SK-N-SH (cell line): ENCODE measurements around the gene TMPRSS9. TPM values are rescaled to one million over a fixed set of nuclear protein-coding genes. Genes with fewer than 3 reads are reported as not detected.

Source experiments
- CTCF ChIA-PET: fragments of 300-600, 350-600 bp; formaldehyde crosslinking; extraction: SDS; loops from one replicate; lab custom pipeline; 2021; lab: Yijun Ruan, JAX
- POLR2A ChIA-PET: fragments of 350-600 bp; sonication (Branson Sonifier 250); formaldehyde crosslinking; extraction: SDS; loops from one replicate; lab custom pipeline; 2020; ENCODE audit warnings: antibody characterized with exemption, inconsistent platforms; lab: Yijun Ruan, JAX
- DNase-seq: peaks from one replicate; pipeline ENCODE4 v3.0.0; 2012
- H2AFZ ChIP-seq: fragments of 200-600 bp; sonication (generic); 2 replicates; pipeline ENCODE4 v1.8.1; 2016; ENCODE audit warnings: antibody characterized with exemption, mild to moderate bottlenecking, low read depth
- H3F3A ChIP-seq: fragments of 200-600 bp; sonication (generic); replicated peaks from 2 replicates; pipeline ENCODE3; 2016; ENCODE audit warnings: antibody characterized with exemption, mild to moderate bottlenecking; ENCODE audit not compliant: insufficient read depth
- H3K27ac ChIP-seq, 2 experiments: fragments of 200-500 bp in 1 of 2; fragments of 200-600 bp in 1 of 2; sonication (Bioruptor generic) in 1 of 2; sonication (generic), shearing (Covaris generic) in 1 of 2; 2 replicates each; pipeline versions ENCODE4 v1.5.1 to v1.6.1; 2014 to 2016; ENCODE audit warnings: low read depth in 2 of 2, inconsistent platforms in 1 of 2, low read length in 1 of 2, mild to moderate bottlenecking in 1 of 2, mixed read lengths in 1 of 2
- H3K27me3 ChIP-seq: fragments of 200-600 bp; sonication (generic), shearing (Covaris generic); 2 replicates; pipeline ENCODE4 v1.6.1; 2016; ENCODE audit warnings: mixed run types; ENCODE audit not compliant: insufficient read depth
- H3K36me3 ChIP-seq, 2 experiments: fragments of 200-500 bp in 1 of 2; fragments of 200-600 bp in 1 of 2; sonication (Bioruptor generic) in 1 of 2; sonication (generic) in 1 of 2; replicated peaks in 1 of 2; 2 replicates each; pipeline versions ENCODE3 to v1.5.1; 2014 to 2016; ENCODE audit warnings: low read length in 1 of 2, mild to moderate bottlenecking in 1 of 2; ENCODE audit not compliant: insufficient read depth in 2 of 2, control insufficient read depth in 1 of 2
- H3K4me1 ChIP-seq, 2 experiments: fragments of 200-500 bp in 1 of 2; fragments of 200-600 bp in 1 of 2; sonication (Bioruptor generic) in 1 of 2; sonication (generic), shearing (Covaris generic) in 1 of 2; 2 replicates each; pipeline versions ENCODE4 v1.5.1 to v1.6.1; 2014 to 2016; ENCODE audit warnings: low read depth in 1 of 2, low read length in 1 of 2, mixed run types in 1 of 2; ENCODE audit not compliant: insufficient read depth in 2 of 2, control insufficient read depth in 1 of 2
- H3K4me2 ChIP-seq: fragments of 200-600 bp; sonication (generic), shearing (Covaris generic); 2 replicates; pipeline ENCODE4 v1.6.1; 2017; ENCODE audit warnings: mixed run types
- H3K4me3 ChIP-seq, 2 experiments: fragments of 200-500 bp in 1 of 2; fragments of 200-600 bp in 1 of 2; sonication (Bioruptor generic) in 1 of 2; sonication (generic), shearing (Covaris generic) in 1 of 2; 2 replicates each; pipeline versions ENCODE4 v1.5.1 to v1.8.1; 2014 to 2016; ENCODE audit warnings: low read depth in 2 of 2, inconsistent platforms in 1 of 2, low read length in 1 of 2, mild to moderate bottlenecking in 1 of 2, mixed read lengths in 1 of 2, moderate library complexity in 1 of 2
- H3K79me2 ChIP-seq: fragments of 200-600 bp; sonication (generic); 2 replicates; pipeline ENCODE4 v1.8.1; 2017; ENCODE audit warnings: mild to moderate bottlenecking; ENCODE audit not compliant: insufficient read depth
- H3K9ac ChIP-seq: fragments of 200-600 bp; sonication (generic); 2 replicates; pipeline ENCODE4 v1.6.1; 2017; ENCODE audit warnings: mixed run types
- H3K9me2 ChIP-seq: fragments of 200-600 bp; sonication (generic); 2 replicates; pipeline ENCODE4 v1.6.1; 2017; ENCODE audit warnings: mixed run types
- H3K9me3 ChIP-seq: fragments of 200-600 bp; sonication (generic); 2 replicates; pipeline ENCODE4 v1.6.1; 2017; ENCODE audit warnings: mixed run types, mild to moderate bottlenecking, moderate library complexity
- H4K20me1 ChIP-seq: fragments of 200-600 bp; sonication (generic); 2 replicates; pipeline ENCODE4 v1.6.1; 2017; ENCODE audit warnings: mild to moderate bottlenecking, mixed run types; ENCODE audit not compliant: insufficient read depth
- CHD2 ChIP-seq: fragments of 150-350 bp; IDR thresholded peaks from 2 replicates; pipeline ENCODE4 v1.6.1; 2018; ENCODE audit warnings: low read length; ENCODE audit not compliant: partially characterized antibody
- EP300 ChIP-seq, 2 experiments: IDR thresholded peaks; 2 replicates each; pipeline versions ENCODE4 v1.4.0 to v1.6.1; 2012; ENCODE audit warnings: borderline replicate concordance in 1 of 2, low read depth in 1 of 2, low read length in 1 of 2
- FOXJ3 ChIP-seq: sonication (generic); formaldehyde crosslinking; IDR thresholded peaks from 2 replicates; pipeline ENCODE4 v1.5.1; 2020; ENCODE audit warnings: mild to moderate bottlenecking, missing genetic modification reagents
- MXI1 ChIP-seq: IDR thresholded peaks from 2 replicates; pipeline ENCODE4 v1.6.1; 2012; ENCODE audit warnings: mild to moderate bottlenecking, low read depth, low read length, improper control_type of control experiment
- NFIC ChIP-seq: IDR thresholded peaks from 2 replicates; pipeline ENCODE4 v1.4.0; 2012; ENCODE audit warnings: borderline replicate concordance
- SIN3A ChIP-seq: IDR thresholded peaks from 2 replicates; pipeline ENCODE4 v1.6.1; 2012; ENCODE audit warnings: low read depth, mild to moderate bottlenecking, low read length, moderate library complexity, borderline replicate concordance
- TEAD4 ChIP-seq: IDR thresholded peaks from 2 replicates; pipeline ENCODE4 v1.4.0; 2012; ENCODE audit warnings: mild to moderate bottlenecking, borderline replicate concordance; ENCODE audit not compliant: insufficient read depth
- USF2 ChIP-seq: fragments of 150-350 bp; IDR thresholded peaks from 2 replicates; pipeline ENCODE4 v1.6.1; 2017; ENCODE audit warnings: antibody characterized with exemption, low read length, low read depth, borderline replicate concordance
- ZBTB33 ChIP-seq: IDR thresholded peaks from 2 replicates; pipeline ENCODE4 v1.4.0; 2012; ENCODE audit warnings: low read depth, borderline replicate concordance
- WGBS: methylation state at CpG from one replicate; pipeline ENCODE4 v1.1.6; 2017; ENCODE audit warnings: low lambda C conversion rate; 5-methylcytosine and 5-hydroxymethylcytosine counted together
- polyA plus RNA-seq, 3 experiments: library from polyadenylated mRNA; depleted of rRNA; stranded (reverse); fragments of >200 nt; gene quantifications; 2 replicates each; pipeline ENCODE4 v1.2.3, GENCODE V29; 2012
- TF ChIP-seq, protein P1 (sequence below): IDR thresholded peaks from 2 replicates; pipeline ENCODE4 v1.6.1; 2012; ENCODE audit warnings: mild to moderate bottlenecking, low read depth, low read length, moderate library complexity
- TF ChIP-seq, protein P2 (sequence below): IDR thresholded peaks from 2 replicates; pipeline ENCODE4 v1.4.0; 2012; ENCODE audit warnings: low read depth, borderline replicate concordance

The TMPRSS9 gene
- polyA plus RNA-seq, 1 of the 3 experiments (the other 2 are of a cell fraction) = not detected

DNA sequence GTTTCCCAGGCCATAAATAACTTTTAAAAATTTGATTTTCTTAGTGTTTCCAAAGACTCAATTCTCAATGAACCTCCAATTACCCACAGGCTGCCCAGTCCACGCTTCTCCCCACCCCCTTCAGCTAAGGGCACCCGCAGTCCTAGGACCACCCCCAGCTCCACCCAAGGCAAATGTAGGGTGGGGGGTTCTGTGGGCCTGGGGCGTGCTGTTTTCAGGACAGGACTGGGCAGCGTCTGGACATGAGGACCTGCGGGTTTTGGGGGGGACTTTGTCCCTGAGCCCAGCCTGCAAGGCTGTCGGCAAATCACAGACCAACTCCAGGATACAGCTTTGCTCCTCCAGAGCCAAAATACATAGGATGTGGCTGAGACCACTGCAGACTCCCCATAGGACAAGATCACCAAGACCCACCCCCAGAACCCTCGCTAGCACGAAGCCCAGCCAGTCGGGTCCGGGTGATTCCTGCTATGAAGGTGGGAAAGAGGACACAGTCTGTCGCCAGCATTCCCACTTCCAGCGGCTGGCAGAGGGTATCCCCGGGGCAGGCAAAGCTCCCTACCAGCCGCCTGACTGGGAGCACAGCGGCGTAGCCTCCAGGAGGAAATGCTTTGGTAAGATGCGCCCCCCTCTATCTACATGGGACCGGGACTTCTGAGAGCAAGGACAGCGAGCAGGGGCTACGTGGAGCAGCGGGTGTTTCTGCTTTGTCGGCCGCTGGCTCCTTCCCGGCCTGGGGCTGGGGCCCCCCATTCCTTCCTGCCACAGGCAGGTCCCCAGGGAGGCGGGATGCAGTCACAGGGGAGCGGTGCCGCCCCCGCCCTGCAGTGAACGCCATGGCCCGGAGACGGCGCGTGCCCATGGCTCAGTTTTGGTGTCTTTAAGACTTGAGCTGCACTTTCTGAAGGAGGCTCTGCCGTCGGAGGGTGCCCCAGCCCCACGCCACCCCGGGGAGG, 69.0 kb downstream of the TMPRSS9 start:
- Histone ChIP-seq H3K9me2 (no peaks in the 10 kb centered on the region), H3K9ac (no peak overlapping the region), H3K79me2 (peaks cover 32% of the 10 kb centered on the region), H2AFZ (no peak overlapping the region), H3K9me3 (no peaks in the 10 kb centered on the region), H3K4me3 (no peak overlapping the region), H3K4me2 (no peak overlapping the region), H3K4me1 (peaks cover 17 to 22% of the 10 kb centered on the region in 2 experiments; a peak in 2 of 4 replicates), H3K36me3 (peaks cover 3 to 34% of the 10 kb centered on the region in 2 experiments), H3F3A (peaks cover 15% of the 10 kb centered on the region), H4K20me1 (peaks cover 19% of the 10 kb centered on the region), H3K27me3 (no peaks in the 10 kb centered on the region), H3K27ac (peak overlapping the region in 1 of 2 experiments; percentile 96; a peak in 1 of 4 replicates)
- no peak for DNase-seq
- WGBS = 88% methylated on average over 15 of the region's 37 CpGs
- TF ChIP-seq MXI1 (no peak), TEAD4 (no peak), ZBTB33 (no peak), CHD2 (no peak), EP300 (IDR thresholded peaks at IDR 0.05; ENCODE audit: borderline replicate concordance in 1 of 2, low read depth in 1 of 2, low read length in 1 of 2) (no peak)
- ChIA-PET CTCF (interaction anchor here (0.9 to 1.5 kb wide), 2 partner anchors 10 to 208 kb away, joined by 3 read pairs; no protein-coding TSS in a partner anchor), POLR2A (interaction anchor here (2.6 kb wide), 1 partner anchor 28 kb away, joined by 18 read pairs; the partner anchor contains the start of gene LMNB2)

DNA sequence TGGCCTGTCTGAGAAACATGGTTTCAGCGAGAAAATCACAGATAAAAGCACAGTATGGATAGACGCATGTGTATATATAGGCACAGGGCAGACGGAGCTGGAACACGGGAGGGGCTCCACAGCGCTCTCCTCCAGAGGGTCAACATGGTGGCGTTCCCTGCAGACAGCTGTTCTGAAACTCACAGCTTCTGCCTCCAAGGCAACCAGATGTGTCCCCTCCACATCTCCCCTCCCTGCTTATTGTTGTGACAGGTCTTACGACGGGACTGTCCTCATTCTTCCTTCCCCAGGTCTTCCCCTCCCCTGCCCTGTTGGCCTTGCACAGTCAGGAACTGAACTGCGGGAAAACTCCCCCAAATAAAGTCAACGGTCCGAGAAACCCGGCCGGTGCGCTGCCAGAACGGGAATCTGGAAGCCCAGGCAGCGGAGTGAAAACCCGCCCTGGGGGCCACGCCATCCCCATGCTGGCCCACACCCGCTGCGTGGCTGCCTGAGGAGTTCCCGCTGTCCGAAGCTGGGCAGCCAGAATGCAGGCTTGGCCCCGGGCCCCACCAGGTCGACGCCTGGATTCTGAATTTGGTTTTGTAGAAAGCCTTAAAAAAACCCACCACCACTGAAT, 70.0 kb downstream of the TMPRSS9 start:
- ChIA-PET POLR2A (no interaction called here), CTCF (no interaction called here)
- no peak overlapping the region for H3K4me2 ChIP-seq
- H3F3A ChIP-seq = peaks cover 15% of the 10 kb centered on the region
- H3K27me3 ChIP-seq = no peaks in the 10 kb centered on the region
- H3K4me3 ChIP-seq = no peak overlapping the region
- H3K79me2 ChIP-seq = peaks cover 23% of the 10 kb centered on the region
- no peaks in the 10 kb centered on the region for H3K9me3 ChIP-seq
- 94% methylated on average over 25 of the region's 25 CpGs for WGBS
- DNase-seq = no peak
- TF ChIP-seq FOXJ3 (CRISPR knock-in tag) (no peak), SIN3A (no peak), EP300 (IDR thresholded peaks at IDR 0.05; ENCODE audit: borderline replicate concordance in 1 of 2, low read depth in 1 of 2, low read length in 1 of 2) (no peak), ZBTB33 (no peak), TEAD4 (no peak), USF2 (no peak), NFIC (no peak)
- TF ChIP-seq, protein P1, sequence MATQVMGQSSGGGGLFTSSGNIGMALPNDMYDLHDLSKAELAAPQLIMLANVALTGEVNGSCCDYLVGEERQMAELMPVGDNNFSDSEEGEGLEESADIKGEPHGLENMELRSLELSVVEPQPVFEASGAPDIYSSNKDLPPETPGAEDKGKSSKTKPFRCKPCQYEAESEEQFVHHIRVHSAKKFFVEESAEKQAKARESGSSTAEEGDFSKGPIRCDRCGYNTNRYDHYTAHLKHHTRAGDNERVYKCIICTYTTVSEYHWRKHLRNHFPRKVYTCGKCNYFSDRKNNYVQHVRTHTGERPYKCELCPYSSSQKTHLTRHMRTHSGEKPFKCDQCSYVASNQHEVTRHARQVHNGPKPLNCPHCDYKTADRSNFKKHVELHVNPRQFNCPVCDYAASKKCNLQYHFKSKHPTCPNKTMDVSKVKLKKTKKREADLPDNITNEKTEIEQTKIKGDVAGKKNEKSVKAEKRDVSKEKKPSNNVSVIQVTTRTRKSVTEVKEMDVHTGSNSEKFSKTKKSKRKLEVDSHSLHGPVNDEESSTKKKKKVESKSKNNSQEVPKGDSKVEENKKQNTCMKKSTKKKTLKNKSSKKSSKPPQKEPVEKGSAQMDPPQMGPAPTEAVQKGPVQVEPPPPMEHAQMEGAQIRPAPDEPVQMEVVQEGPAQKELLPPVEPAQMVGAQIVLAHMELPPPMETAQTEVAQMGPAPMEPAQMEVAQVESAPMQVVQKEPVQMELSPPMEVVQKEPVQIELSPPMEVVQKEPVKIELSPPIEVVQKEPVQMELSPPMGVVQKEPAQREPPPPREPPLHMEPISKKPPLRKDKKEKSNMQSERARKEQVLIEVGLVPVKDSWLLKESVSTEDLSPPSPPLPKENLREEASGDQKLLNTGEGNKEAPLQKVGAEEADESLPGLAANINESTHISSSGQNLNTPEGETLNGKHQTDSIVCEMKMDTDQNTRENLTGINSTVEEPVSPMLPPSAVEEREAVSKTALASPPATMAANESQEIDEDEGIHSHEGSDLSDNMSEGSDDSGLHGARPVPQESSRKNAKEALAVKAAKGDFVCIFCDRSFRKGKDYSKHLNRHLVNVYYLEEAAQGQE = no peak
- TF ChIP-seq, protein P2, sequence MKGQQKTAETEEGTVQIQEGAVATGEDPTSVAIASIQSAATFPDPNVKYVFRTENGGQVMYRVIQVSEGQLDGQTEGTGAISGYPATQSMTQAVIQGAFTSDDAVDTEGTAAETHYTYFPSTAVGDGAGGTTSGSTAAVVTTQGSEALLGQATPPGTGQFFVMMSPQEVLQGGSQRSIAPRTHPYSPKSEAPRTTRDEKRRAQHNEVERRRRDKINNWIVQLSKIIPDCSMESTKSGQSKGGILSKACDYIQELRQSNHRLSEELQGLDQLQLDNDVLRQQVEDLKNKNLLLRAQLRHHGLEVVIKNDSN = no peak
- H2AFZ ChIP-seq = no peak overlapping the region
- H3K4me1 ChIP-seq = peaks cover 17 to 22% of the 10 kb centered on the region in 2 experiments; a peak in 2 of 4 replicates
- H3K9ac ChIP-seq = no peak overlapping the region
- H3K27ac ChIP-seq = no peak overlapping the region
- no peaks in the 10 kb centered on the region for H3K9me2 ChIP-seq
- peaks cover 3 to 39% of the 10 kb centered on the region in 2 experiments for H3K36me3 ChIP-seq
- peaks cover 19% of the 10 kb centered on the region for H4K20me1 ChIP-seq
